Measurements from ENCODE around the gene DDIT4.

The DDIT4 gene

GRCh38 chr10:72322030-72322279, 48.2 kb downstream of the DDIT4 start:
- ATAC-seq: no peak
- TF ChIP-seq TSHZ2 (CRISPR knock-in tag; IDR thresholded peaks at IDR 0.05): no peak
- no peak for TF ChIP-seq ISL1 (CRISPR knock-in tag; IDR thresholded peaks at IDR 0.05)
- TF ChIP-seq OSR1 (CRISPR knock-in tag; IDR thresholded peaks at IDR 0.05): no peak

GRCh38 chr10:72322280-72323058, 48.7 kb downstream of the DDIT4 start:
- no peak for TF ChIP-seq RARB (CRISPR knock-in tag; IDR thresholded peaks at IDR 0.05)
- TF ChIP-seq CSDC2 (CRISPR knock-in tag; IDR thresholded peaks at IDR 0.05): no peak
- TF ChIP-seq ZFP3 (CRISPR knock-in tag; IDR thresholded peaks at IDR 0.05): no peak
- TF ChIP-seq OSR1 (CRISPR knock-in tag; IDR thresholded peaks at IDR 0.05): no peak
- no peak for TF ChIP-seq TOX (CRISPR knock-in tag; IDR thresholded peaks at IDR 0.05; ENCODE audit: borderline replicate concordance)
- TF ChIP-seq GLIS3 (CRISPR knock-in tag; IDR thresholded peaks at IDR 0.05): no peak
- TF ChIP-seq, protein P1, sequence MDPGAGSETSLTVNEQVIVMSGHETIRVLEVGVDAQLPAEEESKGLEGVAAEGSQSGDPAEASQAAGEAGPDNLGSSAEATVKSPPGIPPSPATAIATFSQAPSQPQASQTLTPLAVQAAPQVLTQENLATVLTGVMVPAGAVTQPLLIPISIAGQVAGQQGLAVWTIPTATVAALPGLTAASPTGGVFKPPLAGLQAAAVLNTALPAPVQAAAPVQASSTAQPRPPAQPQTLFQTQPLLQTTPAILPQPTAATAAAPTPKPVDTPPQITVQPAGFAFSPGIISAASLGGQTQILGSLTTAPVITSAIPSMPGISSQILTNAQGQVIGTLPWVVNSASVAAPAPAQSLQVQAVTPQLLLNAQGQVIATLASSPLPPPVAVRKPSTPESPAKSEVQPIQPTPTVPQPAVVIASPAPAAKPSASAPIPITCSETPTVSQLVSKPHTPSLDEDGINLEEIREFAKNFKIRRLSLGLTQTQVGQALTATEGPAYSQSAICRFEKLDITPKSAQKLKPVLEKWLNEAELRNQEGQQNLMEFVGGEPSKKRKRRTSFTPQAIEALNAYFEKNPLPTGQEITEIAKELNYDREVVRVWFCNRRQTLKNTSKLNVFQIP (CRISPR knock-in tag; IDR thresholded peaks at IDR 0.05; ENCODE audit: borderline replicate concordance, low read depth): no peak
- TF ChIP-seq ZC3H10 (CRISPR knock-in tag; IDR thresholded peaks at IDR 0.05): no peak
- TF ChIP-seq BACH2 (CRISPR knock-in tag; IDR thresholded peaks at IDR 0.05; ENCODE audit: borderline replicate concordance): no peak
- no peak for TF ChIP-seq PPARA (CRISPR knock-in tag; IDR thresholded peaks at IDR 0.05; ENCODE audit: borderline replicate concordance)
- ATAC-seq: no peak

GRCh38 chr10:72323108-72323749, 49.5 kb downstream of the DDIT4 start:
- TF ChIP-seq ZNF8 (CRISPR knock-in tag; IDR thresholded peaks at IDR 0.05) (no peak), CSDC2 (CRISPR knock-in tag; IDR thresholded peaks at IDR 0.05) (no peak), PPARA (CRISPR knock-in tag; IDR thresholded peaks at IDR 0.05; ENCODE audit: borderline replicate concordance) (no peak)
- no peak for ATAC-seq

DNA sequence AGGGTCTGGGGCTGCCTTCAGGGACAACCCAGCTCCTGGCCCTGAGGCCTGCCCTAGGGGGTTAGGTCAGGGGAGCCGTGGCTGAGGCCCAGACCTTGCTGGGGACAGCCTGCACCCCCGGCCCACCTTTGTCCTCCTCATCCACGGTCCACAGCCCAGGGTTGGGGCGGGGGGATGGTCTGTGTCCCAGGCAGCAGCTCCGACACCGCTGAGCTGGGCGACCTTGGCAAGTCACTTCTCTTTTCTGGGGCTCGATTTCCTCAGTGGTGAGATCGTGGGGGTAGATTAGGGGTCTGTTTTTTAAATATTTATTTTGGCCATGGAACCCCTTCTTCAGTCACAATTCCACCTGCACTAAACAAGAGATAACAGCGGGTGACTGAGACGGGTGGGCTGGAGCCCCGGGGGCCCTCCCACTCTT, 50.1 kb downstream of the DDIT4 start:
- no peak for TF ChIP-seq ZNF8 (CRISPR knock-in tag; IDR thresholded peaks at IDR 0.05)
- TF ChIP-seq, protein P1 (CRISPR knock-in tag; IDR thresholded peaks at IDR 0.05; ENCODE audit: borderline replicate concordance, low read depth): no peak
- TF ChIP-seq SNAI2 (CRISPR knock-in tag; IDR thresholded peaks at IDR 0.05): no peak
- TF ChIP-seq TOX (CRISPR knock-in tag; IDR thresholded peaks at IDR 0.05; ENCODE audit: borderline replicate concordance): no peak
- TF ChIP-seq CSDC2 (CRISPR knock-in tag; IDR thresholded peaks at IDR 0.05): no peak
- TF ChIP-seq ZFP30 (CRISPR knock-in tag; IDR thresholded peaks at IDR 0.05): no peak
- no peak for TF ChIP-seq PATZ1 (CRISPR knock-in tag; IDR thresholded peaks at IDR 0.05; ENCODE audit: borderline replicate concordance)
- no peak for TF ChIP-seq ARNTL (CRISPR knock-in tag; IDR thresholded peaks at IDR 0.05; ENCODE audit: borderline replicate concordance, low read depth)
- ATAC-seq: no peak

Data from SK-N-SH treated with all-trans-retinoic acid at 6 μM for 48 hours (cell line).